ELR (cell line): Measurements from ENCODE around the gene ANAPC16.
A peak's percentile ranks its signal among the peaks of the same experiment; 100 is the strongest.
"Not testable (repeated sequence)": the region's sequence is repeated elsewhere in the genome, so short reads cannot be mapped to it uniquely, and the experiment has no call there.

Experiments used
- DNase-seq: peaks from one replicate; pipeline ENCODE4 v3.0.0-alpha.2; 2015; ENCODE audit warnings: low read depth

ANAPC16 gene

DNA sequence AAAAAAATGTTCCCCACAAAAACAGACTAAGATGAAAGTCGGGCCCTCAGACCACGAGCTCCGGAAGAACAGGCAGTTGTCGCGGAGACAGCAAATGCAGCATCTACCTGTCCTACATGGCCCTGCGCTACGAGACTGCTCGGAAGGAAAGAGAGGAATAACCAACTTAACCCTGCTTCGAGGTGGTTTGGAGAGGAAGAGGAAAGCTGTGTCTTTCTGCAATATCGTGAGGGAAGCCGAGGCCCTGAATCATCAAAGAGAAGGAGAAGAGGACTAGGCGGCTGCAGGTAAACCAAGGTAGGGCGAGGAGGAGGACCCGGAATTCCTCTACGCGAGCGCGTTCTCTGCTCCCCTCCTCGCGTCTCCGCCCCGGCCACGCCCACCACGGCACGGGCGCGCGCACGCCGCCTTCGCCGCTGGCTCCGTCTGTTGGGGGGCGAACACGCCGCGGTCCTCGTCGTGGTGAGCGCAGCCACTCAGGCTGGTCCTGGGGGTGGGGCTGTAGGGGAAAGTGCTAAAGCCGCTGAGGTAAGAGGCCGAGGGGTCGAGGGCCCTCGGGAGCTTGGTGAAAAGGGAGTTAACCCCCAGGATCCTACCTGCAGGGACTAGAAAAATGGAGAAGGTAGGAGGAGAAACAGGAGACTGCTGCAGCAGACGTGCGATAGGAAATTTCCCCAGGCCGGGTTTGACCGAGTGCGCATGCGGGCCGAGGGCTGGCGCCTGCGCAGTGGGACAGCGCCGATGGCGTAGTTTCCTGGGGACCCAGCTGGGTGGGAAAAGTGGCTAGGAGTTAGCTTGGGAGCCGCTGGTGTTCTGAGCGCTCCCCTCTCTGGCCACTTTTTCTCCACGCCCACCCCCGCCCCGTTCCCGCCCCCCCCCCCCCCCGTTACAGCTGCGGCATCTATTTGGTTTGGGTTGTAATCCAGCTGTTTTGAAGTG is at the start of gene ANAPC16, which contains the start of gene ASCC1:
TSS of gene ANAPC16 (plus strand) at position 402 of the 939 bp plus-strand sequence. CDS start 7,903 bp downstream, outside the sequence.
TSS of gene ASCC1 (minus strand) at position 666 of the 939 bp plus-strand sequence. CDS start 2,978 bp downstream, outside the sequence.
- DNase-seq = peak; percentile 92

- no peak for DNase-seq
Observed at GRCh38 chr10:72167118-72167517, 48.7 kb upstream of the ANAPC16 start.

DNA sequence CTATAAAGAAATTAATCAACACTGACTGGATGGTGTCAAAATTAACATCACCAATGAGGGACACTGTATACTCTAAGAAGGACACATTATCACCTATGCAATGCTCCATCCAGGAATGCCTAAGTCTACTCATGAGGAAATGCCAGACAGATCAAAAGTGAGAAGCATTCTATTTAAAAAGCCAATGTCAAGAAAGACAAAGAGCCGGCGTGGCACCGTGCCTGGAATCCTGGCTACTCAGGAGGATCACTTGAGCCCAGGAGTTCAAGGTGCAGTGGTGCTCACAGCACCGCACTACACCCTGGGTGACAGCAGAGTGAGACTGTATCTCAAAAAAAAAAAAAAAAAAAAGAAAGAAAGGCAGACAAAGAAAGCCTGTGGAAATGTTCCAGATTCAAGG is 45.5 kb upstream of the ANAPC16 start:
- DNase-seq = peak; percentile 8

DNA sequence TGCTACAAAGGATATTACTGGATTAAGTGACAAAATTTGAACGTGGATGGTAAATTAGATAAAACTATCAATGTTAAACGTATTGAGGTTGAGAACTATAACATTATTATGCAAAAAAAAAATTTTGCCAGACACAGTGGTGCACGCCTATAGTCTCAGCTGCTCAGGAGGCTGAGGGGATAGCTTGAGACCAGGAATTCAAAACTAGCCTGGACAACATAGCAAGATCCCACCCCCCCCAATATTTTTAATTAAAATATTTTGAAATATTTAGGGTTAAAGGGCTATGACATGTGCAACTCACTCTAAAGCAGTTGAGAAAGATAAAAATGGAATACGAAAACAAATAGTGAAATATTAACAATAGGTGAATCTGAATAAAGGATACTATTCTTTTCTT is 45.1 kb upstream of the ANAPC16 start:
- no peak for DNase-seq

DNA sequence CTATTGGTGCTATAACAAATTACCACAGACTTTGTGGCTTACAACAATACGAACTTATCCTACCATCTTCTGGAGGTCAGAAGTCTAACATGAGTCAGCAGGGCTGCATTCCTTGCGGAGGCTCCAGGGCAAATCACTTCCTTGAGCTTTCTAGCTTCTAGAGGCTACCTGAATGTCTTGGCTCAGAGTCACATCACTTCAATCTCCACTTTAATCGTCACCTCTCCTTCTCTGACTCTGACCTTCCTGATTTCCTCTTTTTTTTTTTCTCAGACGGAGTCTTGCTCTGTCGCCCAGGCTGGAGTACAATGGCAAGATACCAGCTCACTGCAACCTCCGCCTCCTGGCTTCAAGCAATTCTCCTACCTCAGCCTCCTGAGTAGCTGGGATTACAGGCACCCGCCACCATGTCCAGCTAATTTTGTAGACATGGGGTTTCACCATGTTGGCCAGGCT is 44.6 kb upstream of the ANAPC16 start:
- DNase-seq = peak; percentile 98

GRCh38 chr10:72173262-72173618 is 42.6 kb upstream of the ANAPC16 start:
- no peak for DNase-seq

DNA sequence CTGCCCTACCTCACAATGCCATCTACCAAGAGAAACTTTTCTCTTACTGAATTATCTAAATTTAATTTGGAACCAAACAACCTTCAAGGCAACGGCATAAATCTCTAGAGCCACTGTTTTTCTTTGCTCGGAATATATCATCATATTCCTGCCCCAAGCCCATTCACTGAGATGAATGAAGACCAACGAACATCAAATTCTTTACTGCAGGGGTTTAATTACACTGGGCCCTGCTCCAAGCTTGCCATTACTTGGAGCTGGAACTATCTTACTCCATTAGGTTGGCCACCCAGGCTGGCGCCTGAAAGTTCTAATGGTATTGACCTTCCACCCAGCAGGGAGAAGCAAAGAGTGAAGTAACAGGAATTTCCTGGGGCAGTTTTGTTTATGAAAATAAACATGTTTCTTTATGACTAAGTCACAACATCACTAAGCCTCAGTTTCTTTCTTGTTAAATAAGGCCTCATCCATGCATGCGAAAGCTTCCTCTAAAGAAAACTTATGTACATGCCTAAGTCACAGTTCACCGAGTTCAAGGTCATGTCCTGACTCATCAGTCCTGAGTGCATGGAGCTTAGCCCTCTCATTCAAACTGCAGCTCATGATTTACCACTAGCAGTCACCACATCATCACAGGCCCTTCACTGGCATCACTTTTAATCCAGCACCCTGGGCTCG is 42.1 kb upstream of the ANAPC16 start:
- DNase-seq = peak; percentile 66

DNA sequence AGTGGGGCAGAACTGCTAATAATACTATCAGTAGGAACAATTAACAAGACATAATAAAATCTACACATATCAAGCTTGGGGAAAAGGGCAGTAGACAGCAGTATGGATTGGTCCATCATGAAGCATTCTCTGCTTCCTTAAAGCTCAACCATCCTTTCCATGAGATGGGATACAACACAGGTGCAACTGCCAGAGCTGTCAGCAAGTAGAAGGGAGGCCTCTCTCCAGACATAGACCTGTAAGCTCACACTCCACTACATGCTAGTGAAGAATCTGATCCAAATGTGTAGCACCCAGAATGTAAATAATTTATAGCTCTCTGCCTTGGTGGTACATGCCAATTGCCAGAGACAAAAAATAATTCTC is 41.5 kb upstream of the ANAPC16 start:
- no peak for DNase-seq

GRCh38 chr10:72175149-72175548 is 40.7 kb upstream of the ANAPC16 start:
- peak; percentile 67 for DNase-seq

DNA sequence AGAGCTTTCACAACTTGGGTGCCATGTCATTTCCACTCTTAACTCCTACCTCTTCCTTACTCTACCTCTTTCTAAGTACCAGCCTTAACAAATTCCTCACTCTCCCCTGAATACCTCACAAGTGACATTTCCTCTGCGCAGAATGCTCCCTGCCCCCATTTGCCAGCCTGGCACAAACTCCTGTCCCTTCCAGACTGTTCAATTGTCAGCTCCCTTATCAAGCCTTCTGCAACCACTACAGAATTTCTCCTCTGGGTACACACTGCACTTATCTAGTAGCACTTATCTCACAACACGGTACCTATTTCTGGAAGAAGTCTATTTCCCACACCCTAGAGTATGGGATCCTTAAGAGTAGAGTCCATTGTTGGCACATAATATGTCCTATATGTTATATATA is 39.1 kb upstream of the ANAPC16 start:
- no peak for DNase-seq

GRCh38 chr10:72177454-72177853 is 38.4 kb upstream of the ANAPC16 start:
- DNase-seq = no peak

- DNase-seq = no peak
Observed at GRCh38 chr10:72184156-72184555, 31.7 kb upstream of the ANAPC16 start.

DNA sequence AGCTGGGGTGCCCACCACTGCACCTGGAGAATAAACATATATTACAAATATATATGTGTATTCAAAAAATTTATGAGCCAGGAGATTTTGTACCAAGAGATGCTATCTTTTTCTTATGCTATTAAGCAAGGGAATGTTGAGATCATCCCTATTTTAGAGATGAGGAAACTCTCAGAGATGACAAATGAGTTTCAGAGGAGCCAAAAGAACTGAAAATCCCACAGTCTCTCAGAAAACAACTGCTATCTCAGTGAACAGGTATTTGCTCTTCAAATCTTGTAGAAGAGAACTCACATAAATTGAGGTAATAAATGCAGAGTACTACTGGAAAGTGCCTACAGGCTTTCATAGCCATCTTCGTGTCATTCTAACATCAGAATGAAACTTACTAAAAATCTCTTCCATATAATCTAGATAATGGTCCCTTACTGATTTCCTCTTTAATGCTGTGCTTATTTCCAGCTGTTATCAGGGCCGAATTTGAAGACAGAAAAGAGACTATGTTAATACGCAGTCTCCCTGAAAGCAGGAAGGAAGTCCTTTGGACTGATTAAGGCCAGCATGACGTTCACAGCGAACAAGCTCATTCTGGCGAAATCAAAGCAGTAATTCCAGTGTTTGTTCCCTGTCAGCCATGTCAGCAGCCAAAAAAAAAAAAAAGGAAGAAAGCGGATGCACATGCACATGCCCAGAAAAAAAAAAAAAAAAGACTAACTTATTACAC is 29.4 kb upstream of the ANAPC16 start:
- DNase-seq = no peak

DNA sequence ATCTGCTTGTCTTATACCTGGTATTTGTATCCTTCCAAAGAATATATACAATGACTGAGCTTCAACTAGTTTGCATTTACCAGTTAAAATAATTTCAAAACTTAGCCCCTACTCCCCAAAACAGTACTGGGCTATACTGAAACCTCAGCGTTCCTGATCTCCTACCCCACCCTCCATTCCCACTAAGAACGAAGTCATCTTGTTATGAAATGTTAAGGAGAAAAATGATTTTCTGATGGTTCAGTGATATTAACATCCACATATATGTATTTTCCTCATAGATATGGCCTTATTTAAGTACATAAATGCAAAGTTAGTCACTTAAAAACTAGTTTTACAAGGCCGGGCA is 28.9 kb upstream of the ANAPC16 start:
- DNase-seq = no peak

DNA sequence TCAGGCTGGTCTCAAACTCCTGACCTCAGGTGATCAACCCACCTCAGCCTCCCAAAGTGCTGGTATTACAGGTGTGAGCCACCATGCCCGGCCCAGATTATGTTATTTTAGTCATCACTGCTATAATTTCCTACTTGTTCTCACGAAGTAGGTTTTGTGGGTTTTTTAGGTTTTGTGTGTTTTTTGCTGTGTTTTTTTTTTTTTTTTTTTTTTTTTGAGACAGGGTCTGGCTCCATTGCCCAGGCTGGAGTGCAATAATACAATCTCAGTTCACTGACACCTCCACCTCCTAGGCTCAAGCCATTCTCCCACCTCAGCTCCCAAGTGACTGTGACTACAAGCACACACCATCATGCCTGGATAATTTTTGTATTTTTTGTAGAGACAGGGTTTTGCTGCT is 20.9 kb upstream of the ANAPC16 start:
- DNase-seq = no peak

DNA sequence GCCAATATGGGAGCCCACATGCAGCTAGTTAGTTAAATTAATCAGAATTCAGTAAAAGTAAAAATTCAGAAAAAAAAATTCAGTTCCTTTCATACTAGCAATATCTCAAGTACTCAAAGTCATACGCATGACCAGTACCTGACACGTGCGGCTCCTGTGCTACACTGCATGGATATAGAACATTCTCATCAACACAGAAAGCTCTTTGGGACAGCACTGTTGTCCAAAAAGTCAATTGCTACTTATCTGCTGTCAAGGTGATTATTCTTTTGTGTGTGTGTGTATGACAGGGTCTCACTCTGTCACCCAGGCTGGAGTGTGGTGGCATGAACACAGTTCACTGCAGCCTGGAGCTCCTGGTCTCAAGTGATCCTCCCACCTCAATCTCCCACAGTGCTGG is 14.9 kb upstream of the ANAPC16 start:
- no peak for DNase-seq

DNA sequence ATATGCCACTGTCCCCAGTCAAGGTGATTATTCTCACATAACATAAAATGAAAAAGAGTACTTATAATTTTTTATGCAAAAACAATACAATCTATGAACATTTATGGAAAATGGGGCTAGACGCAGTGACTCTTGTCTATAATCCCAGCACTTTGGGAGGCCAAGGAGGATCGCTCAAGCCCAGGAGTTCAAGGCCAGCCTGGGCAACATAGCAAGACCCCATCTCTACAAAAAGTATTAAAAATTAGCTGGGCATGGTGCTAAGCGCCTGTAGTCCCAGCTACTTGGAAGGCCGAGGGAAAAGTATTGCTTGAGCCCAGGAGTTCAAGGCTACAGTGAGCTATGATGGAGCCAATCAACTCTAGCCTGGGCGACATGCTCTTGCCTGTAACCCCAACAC is 14.5 kb upstream of the ANAPC16 start:
- no peak for DNase-seq

DNA sequence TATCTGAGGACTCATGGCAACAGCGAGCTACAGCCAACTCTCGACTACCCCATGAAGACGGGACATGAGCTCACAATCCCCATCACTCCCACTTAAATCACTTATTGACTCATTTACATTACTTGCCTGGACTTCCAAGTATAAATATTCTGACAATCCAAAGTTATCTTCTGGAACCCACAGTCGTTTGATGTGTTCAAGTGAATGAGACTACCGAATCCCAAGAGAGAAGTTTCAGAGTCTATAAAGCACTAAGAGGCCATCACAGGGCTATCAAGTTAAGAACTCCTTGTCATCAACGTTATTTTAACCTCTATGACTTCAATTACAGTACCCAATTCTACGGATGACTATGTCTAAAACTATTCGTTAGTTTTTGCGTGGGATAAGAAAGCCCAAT is 11.5 kb upstream of the ANAPC16 start:
- no peak for DNase-seq

GRCh38 chr10:72204724-72205123 is 11.1 kb upstream of the ANAPC16 start:
- DNase-seq = no peak

GRCh38 chr10:72206511-72207229 is 9.1 kb upstream of the ANAPC16 start:
- DNase-seq = no peak

DNA sequence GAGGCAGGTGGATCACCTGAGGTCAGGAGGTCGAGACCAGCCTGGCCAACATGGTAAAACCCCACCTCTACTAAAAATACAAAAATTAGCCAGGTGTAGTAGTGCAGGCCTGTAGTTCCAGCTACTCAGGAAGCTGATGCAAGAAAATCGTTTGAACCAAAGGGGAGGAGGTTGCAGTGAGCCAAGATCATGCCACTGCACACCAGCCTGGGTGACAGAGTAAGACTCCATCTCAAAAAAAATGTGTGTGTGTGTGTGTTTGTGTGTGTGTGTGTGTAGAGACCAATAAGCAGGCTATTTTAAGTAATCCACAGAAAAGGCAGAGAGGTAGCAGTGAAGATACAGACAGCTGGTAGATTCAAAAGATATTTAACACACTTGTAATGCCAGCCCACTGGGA is 7.3 kb upstream of the ANAPC16 start:
- DNase-seq = not testable (repeated sequence)

DNA sequence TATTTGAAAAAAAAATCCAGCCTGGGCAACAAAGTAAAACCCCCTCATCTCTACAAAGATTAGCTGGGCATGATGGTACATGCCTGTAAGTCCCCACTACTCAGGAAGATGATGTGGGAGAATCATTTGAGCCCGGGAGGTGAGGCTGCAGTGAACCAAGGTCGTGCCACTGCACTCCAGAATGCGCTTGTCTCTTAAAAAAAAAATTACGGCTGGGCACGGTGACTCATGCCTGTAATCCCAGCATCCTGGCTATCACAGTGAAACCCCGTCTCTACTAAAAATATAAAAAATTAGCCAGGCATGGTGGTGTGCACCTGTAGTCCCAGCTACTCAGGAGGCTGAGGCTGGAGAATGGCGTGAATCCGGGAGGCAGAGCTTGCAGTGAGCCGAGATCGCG is 4.4 kb upstream of the ANAPC16 start:
- DNase-seq = peak; percentile 21
